KG1 (cell line): ENCODE results near the gene KCNK4.
A peak's percentile ranks its signal among the peaks of the same experiment; 100 is the strongest.

Source experiments
- DNase-seq: peaks from one replicate; lab custom pipeline; 2025; lab: John Stamatoyannopoulos, UW

Gene KCNK4

GRCh38 chr11:64268893-64269539 is 22.1 kb upstream of the KCNK4 start:
- no peak for DNase-seq

DNA sequence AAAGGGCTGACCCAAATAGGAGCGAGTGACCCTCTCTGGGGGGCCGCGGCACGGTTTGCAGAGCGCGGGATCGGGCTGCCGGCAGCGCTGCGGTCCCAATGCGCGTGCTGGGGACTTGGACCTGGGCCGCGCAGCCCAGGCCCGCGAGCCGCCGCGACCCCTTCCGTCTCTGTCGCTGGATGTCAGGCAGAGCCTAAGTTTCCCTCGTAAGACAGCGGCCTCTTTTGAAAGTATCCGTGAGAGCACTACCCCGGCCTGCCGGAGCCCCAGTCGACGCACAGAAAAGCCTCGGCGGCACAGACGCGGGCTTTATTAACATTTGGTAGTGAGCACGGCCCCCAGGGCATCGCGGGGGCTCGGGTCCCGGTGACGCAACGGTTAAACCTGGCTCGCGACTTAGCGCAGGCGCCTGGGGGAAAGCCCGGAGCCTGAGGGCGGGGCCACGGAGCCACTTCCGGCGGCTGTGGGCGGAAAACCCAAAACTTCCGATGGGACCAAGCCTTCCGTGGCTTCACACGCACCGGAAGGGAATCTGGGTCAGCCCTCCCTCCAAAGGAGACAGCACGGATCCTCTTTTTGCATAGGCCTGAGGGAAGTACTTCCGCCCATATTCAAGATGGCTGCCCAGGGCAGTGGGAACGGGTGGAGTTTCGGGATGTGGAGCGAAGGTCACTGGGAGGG is 21.4 kb upstream of the KCNK4 start:
- DNase-seq = peak; percentile 99

GRCh38 chr11:64275031-64275800 is 15.9 kb upstream of the KCNK4 start:
- no peak for DNase-seq

DNA sequence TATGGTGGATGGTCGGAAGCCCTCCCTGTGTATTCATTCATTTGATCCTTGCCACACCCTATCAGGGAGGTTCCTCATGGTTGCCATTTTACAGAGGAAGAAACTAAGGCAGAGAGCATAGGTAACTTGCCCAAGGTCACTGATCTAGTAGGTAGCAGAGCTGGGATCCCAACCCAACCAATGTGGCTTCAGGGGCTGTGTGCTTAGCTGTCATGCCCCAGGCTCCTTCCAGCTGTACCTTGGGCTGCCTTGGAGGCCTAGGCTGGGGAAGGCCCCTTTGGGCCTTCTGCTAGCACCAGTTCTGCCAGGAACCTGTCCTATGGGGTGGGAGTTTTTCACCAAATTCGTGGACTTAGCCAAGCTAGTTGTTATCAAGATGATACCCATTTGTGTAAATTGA is 15.3 kb upstream of the KCNK4 start:
- no peak for DNase-seq

- no peak for DNase-seq
These were observed 14.3 kb upstream of the KCNK4 start for GRCh38 chr11:64276653-64277431.

DNA sequence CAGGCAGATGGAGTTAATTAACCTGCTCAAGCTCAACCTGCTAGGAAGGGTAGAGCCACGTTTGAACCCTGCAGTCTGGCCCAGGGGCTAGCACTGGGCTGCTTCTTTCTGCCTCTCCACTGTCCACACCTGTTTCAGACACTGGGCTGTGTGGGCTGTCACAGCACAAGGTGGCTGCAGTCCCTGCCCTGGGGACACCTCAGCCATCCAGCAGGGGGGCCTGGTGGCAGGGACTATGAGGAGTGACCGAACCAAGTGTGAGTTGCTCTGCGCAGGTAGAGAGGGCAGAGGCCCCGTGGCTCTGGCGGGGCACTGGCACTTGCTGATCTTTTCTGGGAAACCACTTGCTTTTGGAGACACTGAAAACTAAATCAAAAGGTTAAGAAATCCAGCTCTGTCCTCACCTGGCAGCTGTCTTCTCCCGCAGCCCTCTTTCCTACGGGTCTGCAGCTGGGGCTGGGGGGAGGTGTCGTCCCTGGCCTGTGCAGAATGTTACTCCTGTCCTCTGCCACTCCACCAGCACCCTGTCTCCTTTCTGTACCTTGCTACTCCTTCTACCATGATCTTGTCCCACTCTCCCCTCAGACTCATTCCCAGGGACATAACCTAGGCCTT is 12.4 kb upstream of the KCNK4 start:
- no peak for DNase-seq

DNA sequence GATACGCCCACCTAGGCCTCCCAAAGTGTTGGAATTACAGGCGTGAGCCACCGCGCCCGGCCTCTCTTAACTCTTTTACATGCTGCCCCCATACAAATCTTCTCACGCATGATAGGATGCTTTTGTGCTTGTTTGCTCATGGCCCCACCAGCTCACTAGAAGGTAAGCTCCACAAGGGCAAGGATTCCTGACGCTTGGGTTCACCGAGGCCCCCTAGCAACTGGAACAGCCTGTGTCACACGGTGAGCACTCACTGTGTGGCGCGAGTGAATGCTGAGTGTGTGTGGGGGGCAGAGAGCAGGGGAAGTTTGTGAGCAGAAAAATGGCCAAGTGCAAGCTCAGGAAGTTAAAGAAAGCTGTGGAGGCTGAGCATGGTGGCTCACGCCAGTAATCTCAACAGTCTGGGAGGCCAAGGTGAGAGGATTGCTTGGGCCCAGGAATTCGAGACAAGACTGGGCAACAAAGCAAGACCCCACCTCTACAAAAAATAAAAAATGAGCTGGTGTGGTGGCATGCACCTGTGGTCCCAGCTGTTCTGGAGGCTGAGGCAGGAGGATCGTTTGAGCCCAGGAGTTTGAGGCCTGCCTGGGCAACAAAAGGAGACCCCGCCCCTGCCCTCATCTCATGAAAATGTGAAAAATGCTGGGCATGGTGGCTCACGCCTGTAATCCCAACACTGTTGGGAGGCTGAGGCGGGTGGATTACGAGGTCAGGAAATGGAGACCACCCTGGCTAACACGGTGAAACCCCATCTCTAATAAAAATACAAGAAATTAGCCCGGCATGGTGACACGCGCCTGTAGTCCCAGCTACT is 8.9 kb upstream of the KCNK4 start:
- no peak for DNase-seq

DNA sequence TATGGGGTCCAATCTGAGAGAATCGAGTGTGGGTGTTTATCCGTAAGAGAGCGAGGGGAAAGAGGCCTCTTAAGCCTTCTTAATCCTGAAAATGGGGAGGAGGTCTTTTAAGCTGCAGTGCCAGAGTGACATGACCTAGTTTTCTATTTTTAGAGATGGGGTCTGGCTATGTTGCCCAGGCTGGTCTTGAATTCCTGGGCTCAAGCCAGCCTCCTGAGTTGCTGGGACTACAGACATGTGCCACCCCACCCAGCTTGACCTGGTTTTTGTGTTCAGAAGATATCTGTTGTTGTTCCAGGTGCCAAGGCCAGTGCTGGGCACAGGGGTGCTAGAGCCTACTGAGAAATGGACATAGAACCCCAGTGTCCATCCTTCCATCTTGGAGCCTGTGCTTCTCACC is 8.0 kb upstream of the KCNK4 start:
- DNase-seq = no peak

DNA sequence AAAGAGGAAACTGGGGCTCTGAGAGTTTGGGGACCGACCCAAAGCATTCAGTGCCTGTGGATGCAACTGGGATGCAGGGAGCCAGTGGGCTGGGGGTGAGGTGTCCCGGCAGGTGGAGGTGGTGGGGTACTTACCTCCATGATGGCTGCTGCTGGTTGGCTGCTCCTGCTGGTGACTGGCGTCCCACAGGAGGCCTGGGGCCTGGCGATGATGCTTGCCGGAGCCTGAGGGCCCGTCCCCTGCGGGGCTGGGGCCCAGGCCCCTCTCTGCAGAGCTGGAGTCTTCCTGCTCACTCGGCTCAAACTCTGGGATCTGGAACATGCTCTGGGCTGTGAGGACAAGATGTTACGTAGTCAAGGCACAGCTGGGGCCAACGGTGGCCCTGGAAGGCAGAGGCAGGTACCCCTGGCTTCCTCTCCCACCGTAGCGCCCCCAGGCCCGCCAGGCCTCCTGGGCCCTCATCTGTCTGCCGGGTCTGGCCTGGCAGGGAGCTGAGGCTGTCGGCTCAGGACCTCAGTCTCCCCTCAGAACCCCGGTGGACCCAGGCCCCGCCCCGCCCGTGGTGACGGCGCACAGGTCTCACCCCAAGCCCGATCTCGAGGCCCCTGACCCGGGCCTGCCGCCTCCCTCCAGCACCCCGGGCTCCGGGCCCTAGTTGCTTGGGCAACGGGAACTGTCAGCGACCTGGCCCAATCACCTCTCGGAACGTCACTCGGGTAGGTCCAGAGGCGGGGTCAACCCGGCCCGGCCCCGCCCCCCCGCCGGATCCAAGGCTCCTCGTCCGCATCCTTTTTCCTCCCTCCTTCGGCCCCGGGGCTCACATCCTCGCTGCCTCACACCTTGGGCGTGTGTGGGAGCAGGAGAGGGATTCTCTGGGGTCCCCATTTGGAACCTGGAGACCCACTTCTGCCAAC is 6.8 kb upstream of the KCNK4 start, which contains the start of gene BAD:
Gene BAD, minus strand, starts transcription at position 618 of the 914 bp plus-strand sequence. Its CDS starts 297 bp downstream, at position 321.
- DNase-seq = peak; percentile 97

DNA sequence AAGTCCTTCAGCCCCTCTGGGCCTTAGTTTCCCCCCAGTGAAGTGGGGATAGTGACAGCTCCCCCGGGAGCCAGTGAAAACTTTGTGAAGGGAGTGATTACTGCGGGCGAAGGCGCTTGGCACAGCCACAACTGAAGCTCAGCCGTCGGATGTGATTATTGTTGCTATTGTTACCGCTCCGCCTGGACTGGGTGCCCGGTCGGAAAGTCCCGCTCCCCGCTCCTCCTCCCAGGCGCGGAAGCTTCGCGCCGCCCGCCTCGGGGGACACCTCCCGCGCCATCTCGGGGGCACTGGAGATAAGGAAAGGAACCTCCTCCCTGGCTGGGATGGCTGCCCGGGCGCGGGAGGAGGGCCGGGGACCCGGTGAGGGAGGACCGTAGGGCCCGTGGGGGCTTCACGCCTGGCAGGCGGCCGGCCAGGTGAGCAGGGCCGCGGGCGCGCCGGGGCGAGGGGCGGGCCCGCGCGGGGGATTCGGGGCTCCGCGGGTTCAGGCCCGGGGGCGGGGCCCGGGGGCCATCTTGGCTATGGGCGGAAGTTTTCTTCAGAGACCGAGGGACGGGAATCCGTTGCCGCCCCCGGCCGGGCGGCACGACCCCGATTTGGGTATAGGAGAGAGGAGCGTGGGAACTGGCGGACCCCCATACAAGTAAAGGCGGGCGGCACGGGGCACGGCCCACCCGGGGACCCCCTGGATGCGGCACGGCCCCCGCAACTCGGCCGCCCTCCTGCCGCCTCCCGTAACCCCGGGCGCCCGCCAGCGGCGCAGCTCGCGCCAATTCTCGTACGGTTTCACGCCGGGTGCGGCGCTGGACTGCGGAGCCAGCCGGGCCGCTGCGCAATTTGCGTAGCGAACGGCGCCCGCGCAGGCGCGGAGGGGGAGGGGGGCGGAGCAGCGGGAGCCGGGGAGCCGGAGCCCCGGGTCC is 5.9 kb upstream of the KCNK4 start, which contains the start of gene GPR137:
Gene GPR137, plus strand, starts transcription at position 887 of the 923 bp plus-strand sequence. CDS start 677 bp downstream, outside the sequence.
- peak; percentile 99 for DNase-seq

- peak; percentile 36 for DNase-seq
These were observed 5.0 kb upstream of the KCNK4 start for GRCh38 chr11:64285885-64286800.

DNA sequence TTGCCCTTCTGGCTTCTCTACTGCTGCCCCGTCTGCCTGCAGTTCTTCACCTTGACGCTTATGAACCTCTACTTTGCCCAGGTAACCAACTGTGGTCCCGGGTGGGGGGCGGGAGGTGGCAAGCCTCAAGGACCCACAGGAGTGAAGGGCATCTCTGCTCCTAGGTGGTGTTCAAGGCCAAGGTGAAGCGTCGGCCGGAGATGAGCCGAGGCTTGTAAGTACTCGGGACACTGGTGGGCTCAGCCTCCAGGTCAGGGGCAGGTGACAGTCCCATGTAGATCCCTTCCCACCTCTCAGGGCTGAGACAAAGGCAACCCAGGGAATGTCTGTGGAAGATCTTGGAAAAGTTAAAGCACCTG is 4.3 kb upstream of the KCNK4 start:
- no peak for DNase-seq

DNA sequence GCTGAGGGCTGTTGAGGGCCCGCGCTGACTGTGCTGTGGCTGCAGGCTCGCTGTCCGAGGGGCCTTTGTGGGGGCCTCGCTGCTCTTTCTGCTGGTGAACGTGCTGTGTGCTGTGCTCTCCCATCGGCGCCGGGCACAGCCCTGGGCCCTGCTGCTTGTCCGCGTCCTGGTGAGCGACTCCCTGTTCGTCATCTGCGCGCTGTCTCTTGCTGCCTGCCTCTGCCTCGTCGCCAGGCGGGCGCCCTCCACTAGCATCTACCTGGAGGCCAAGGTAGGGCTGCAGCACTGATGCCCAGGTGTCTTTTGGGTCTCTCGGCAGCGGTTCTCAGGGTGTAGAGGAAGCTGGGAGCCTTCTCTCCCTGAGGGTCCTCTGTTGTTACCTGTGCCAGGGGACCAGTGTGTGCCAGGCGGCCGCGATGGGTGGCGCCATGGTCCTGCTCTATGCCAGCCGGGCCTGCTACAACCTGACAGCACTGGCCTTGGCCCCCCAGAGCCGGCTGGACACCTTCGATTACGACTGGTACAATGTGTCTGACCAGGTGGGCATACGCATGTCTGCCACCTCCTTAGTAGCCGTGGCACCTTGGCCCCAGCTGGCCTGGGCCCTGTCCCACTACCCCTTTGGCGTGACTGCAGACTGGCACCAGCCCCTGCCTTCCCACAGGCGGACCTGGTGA is 3.3 kb upstream of the KCNK4 start:
- DNase-seq = no peak

GRCh38 chr11:64288353-64288750 is 2.8 kb upstream of the KCNK4 start:
- DNase-seq = no peak

DNA sequence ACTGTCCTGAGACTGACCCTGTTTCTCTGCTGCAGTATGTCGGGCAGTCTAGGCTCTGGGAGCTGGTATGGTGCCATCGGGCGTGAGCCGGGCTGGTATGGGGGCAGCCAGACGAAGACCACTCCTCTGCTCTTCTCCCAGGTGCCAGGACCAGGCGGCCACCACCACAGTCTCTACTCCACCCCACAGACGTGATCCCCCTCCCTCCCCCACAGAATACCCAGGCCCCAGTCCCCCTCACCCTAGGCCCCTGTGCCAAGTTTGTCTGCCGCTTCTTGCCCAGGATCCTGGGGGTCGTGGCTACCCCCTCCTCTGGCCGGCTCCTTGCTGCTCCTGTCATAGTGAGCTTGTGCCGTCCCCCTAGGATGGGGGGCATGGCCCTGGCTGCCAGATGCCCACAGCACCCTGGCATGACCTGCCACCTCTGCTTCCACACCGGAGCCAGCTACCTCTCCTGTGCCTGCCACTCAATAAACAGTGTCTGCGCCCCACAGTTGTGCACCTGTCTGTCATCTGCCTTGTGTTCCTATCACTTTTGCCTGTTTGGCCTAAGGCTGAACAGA is 2.0 kb upstream of the KCNK4 start:
- DNase-seq = no peak
